ENCODE results near the gene SLC38A11. TPM values are rescaled to one million over a fixed set of nuclear protein-coding genes. Genes with fewer than 3 reads are reported as not detected.

SLC38A11 gene
- total and polyA plus RNA-seq, 2 donors (not counting 1 experiment from before 2014, with no cell fraction given), result 5.4 to 46.8 TPM

DNA sequence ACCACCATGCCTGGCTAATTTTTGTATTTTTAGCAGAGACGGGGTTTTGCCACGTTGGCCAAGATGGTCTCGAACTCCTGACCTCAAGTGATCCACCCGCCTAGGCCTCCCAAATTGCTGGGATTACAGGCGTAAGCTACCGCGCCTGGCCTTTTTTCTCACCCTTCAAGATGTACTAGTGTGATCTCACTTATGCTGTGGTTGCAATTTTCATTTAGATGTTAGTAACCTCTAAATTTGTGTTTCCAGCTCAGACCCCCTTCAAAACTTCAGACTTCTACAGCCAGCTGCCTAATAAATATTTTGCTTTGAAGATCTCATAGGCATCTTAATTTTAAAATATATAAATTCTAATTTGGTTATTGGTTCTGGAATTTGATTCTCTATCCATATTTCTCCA, 8.0 kb downstream of the SLC38A11 start:
- H3K9ac ChIP-seq (ENCODE audit: low read length), result no peak overlapping the region
- H2AFZ ChIP-seq (ENCODE audit: insufficient read depth, low read depth, low read length, poor library complexity, severe bottlenecking), result no peak overlapping the region
- no peak overlapping the region for H3K27ac Mint-ChIP-seq
- no peaks in the 10 kb centered on the region for H4K20me1 ChIP-seq (ENCODE audit: control insufficient read depth, insufficient read depth, low read length, poor library complexity, severe bottlenecking)
- H3K4me3 ChIP-seq (ENCODE audit: control extremely low read depth in 1 of 5, extremely low read depth in 1 of 5, insufficient read depth in 1 of 5, low read depth in 2 of 5, low read length in 4 of 5), result no peak overlapping the region
- no peak overlapping the region for H3K4me3 Mint-ChIP-seq
- TF ChIP-seq, protein P1, sequence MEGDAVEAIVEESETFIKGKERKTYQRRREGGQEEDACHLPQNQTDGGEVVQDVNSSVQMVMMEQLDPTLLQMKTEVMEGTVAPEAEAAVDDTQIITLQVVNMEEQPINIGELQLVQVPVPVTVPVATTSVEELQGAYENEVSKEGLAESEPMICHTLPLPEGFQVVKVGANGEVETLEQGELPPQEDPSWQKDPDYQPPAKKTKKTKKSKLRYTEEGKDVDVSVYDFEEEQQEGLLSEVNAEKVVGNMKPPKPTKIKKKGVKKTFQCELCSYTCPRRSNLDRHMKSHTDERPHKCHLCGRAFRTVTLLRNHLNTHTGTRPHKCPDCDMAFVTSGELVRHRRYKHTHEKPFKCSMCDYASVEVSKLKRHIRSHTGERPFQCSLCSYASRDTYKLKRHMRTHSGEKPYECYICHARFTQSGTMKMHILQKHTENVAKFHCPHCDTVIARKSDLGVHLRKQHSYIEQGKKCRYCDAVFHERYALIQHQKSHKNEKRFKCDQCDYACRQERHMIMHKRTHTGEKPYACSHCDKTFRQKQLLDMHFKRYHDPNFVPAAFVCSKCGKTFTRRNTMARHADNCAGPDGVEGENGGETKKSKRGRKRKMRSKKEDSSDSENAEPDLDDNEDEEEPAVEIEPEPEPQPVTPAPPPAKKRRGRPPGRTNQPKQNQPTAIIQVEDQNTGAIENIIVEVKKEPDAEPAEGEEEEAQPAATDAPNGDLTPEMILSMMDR (IDR thresholded peaks at IDR 0.05), result no peak
- no peak for TF ChIP-seq EZH2 (IDR thresholded peaks at IDR 0.05; ENCODE audit: borderline replicate concordance, insufficient read depth, low read depth, low read length, poor library complexity, severe bottlenecking)
- H3K27me3 Mint-ChIP-seq, result no peaks in the 10 kb centered on the region
- POLR2A ChIA-PET, result no interaction called here
- peaks cover 0 to 9% (median 2%) of the 10 kb centered on the region in 3 donors for H3K9me3 ChIP-seq (ENCODE audit: control extremely low read depth in 1 of 3, control insufficient read depth in 2 of 3, insufficient read depth in 1 of 3, low read length in 2 of 3)
- no peaks in the 10 kb centered on the region for H3K9me3 Mint-ChIP-seq (ENCODE audit: insufficient read depth)
- no peaks in the 10 kb centered on the region for H3K27me3 ChIP-seq (replicated peaks in 1 of 4; ENCODE audit: control extremely low read depth in 1 of 4, control insufficient read depth in 3 of 4, insufficient read depth in 4 of 4, low read length in 3 of 4)
- DNase-seq, result no peak
- no peak overlapping the region for H3K27ac ChIP-seq (ENCODE audit: low read length in 2 of 2)
- no peaks in the 10 kb centered on the region for H3K36me3 ChIP-seq (replicated peaks in 1 of 2; ENCODE audit: control extremely low read depth in 1 of 2, control insufficient read depth in 1 of 2, extremely low read depth in 1 of 2, insufficient read depth in 2 of 2, low read length in 1 of 2)
- H3K4me1 ChIP-seq (ENCODE audit: control insufficient read depth in 2 of 2, insufficient read depth in 2 of 2, low read length in 2 of 2), result peaks cover 16 to 19% of the 10 kb centered on the region in 2 donors
- H3K4me1 Mint-ChIP-seq, result peaks cover 21% of the 10 kb centered on the region
- ATAC-seq (ENCODE audit: low read depth), result no peak
- no peaks in the 10 kb centered on the region for H3K79me2 ChIP-seq (ENCODE audit: control insufficient read depth, insufficient read depth, low read length)
- intact Hi-C loops (cut with micrococcal nuclease), result no loop called here
- CTCF ChIA-PET, result no interaction called here
- H3K4me2 ChIP-seq (replicated peaks; ENCODE audit: low read depth, low read length, poor library complexity, severe bottlenecking), result no peak overlapping the region
- 75% methylated on average over 3 of the region's 7 CpGs for WGBS (ENCODE audit: insufficient coverage)

DNA sequence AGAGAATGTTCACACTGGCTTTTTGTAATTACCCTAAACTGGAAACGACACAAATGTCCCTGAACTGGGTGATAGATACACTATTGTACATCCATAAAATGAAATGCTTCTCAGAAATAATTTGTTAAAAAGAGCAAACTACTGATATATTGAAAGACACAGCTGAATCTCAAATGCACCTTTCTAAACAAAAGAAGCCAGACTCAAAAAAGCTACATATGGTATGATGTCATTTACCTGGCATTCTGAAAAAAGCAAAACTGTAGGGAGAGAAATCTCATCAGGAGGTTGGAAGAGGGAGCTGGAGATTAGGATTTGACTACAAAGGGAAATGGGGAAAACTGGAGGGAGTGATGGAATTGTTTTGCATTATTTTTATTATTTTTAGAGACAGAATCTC, 12.0 kb downstream of the SLC38A11 start:
- H3K4me3 Mint-ChIP-seq, result no peak overlapping the region
- TF ChIP-seq, protein P1 (IDR thresholded peaks at IDR 0.05), result no peak
- no peak for TF ChIP-seq EZH2 (IDR thresholded peaks at IDR 0.05; ENCODE audit: borderline replicate concordance, insufficient read depth, low read depth, low read length, poor library complexity, severe bottlenecking)
- DNase-seq (no peak), ATAC-seq (ENCODE audit: low read depth) (no peak)
- no peak overlapping the region for H3K4me3 ChIP-seq (ENCODE audit: control extremely low read depth in 1 of 5, extremely low read depth in 1 of 5, insufficient read depth in 1 of 5, low read depth in 2 of 5, low read length in 4 of 5)
- intact Hi-C loops (cut with micrococcal nuclease), result no loop called here
- no peak overlapping the region for H3K9ac ChIP-seq (ENCODE audit: low read length)
- H3K27ac Mint-ChIP-seq, result no peak overlapping the region
- H4K20me1 ChIP-seq (ENCODE audit: control insufficient read depth, insufficient read depth, low read length, poor library complexity, severe bottlenecking), result no peaks in the 10 kb centered on the region
- no peak overlapping the region for H3K4me2 ChIP-seq (replicated peaks; ENCODE audit: low read depth, low read length, poor library complexity, severe bottlenecking)
- H2AFZ ChIP-seq (ENCODE audit: insufficient read depth, low read depth, low read length, poor library complexity, severe bottlenecking), result no peak overlapping the region
- POLR2A ChIA-PET, result no interaction called here
- H3K4me1 Mint-ChIP-seq, result peaks cover 4% of the 10 kb centered on the region
- peaks cover 0 to 3% (median 0%) of the 10 kb centered on the region in 3 donors for H3K9me3 ChIP-seq (ENCODE audit: control extremely low read depth in 1 of 3, control insufficient read depth in 2 of 3, insufficient read depth in 1 of 3, low read length in 2 of 3)
- H3K27me3 Mint-ChIP-seq, result no peaks in the 10 kb centered on the region
- H3K9me3 Mint-ChIP-seq (ENCODE audit: insufficient read depth), result no peaks in the 10 kb centered on the region
- CTCF ChIA-PET, result interaction anchor here (1.4 kb wide), 1 partner anchor 30 kb away, joined by 4 read pairs; no protein-coding TSS in a partner anchor
- WGBS (ENCODE audit: insufficient coverage), result no CpG with 5 or more reads among the region's 1 CpG
- H3K36me3 ChIP-seq (replicated peaks in 1 of 2; ENCODE audit: control extremely low read depth in 1 of 2, control insufficient read depth in 1 of 2, extremely low read depth in 1 of 2, insufficient read depth in 2 of 2, low read length in 1 of 2), result no peaks in the 10 kb centered on the region
- H3K4me1 ChIP-seq (ENCODE audit: control insufficient read depth in 2 of 2, insufficient read depth in 2 of 2, low read length in 2 of 2), result peaks cover 4 to 6% of the 10 kb centered on the region in 2 donors
- no peaks in the 10 kb centered on the region for H3K27me3 ChIP-seq (replicated peaks in 1 of 4; ENCODE audit: control extremely low read depth in 1 of 4, control insufficient read depth in 3 of 4, insufficient read depth in 4 of 4, low read length in 3 of 4)
- H3K79me2 ChIP-seq (ENCODE audit: control insufficient read depth, insufficient read depth, low read length), result no peaks in the 10 kb centered on the region
- no peak overlapping the region for H3K27ac ChIP-seq (ENCODE audit: low read length in 2 of 2)

All from B cell (primary cell).